CD4-positive, alpha-beta T cell treated with Interleukin-1 beta for 1 hour (primary cell): ENCODE results near the gene NDOR1.

ENCODE experiments used
- DNase-seq, 2 donors: peaks; one replicate each; pipeline ENCODE4 v3.0.0-alpha.2; 2020 to 2022

Gene NDOR1

GRCh38 chr9:137221506-137222111 is 16.1 kb downstream of the NDOR1 start:
- DNase-seq = peak in 1 of 2 donors; percentile 17

- peak in 1 of 2 donors; percentile 8 for DNase-seq
Measured at GRCh38 chr9:137222190-137223077, 16.9 kb downstream of the NDOR1 start, which contains the start of gene RNF208. RNF208 (minus strand) TSS chr9:137222240; CDS start chr9:137221212, 1,028 bp downstream.

GRCh38 chr9:137223078-137223970 is 17.8 kb downstream of the NDOR1 start:
- peak; percentile 99 to 100 for DNase-seq

GRCh38 chr9:137224830-137225694 is 19.6 kb downstream of the NDOR1 start, which contains the start of gene CYSRT1:
CYSRT1 (plus strand) TSS chr9:137225174; CDS start chr9:137225622, 448 bp downstream.
- peak in 1 of 2 donors; percentile 10 for DNase-seq

- DNase-seq = no peak
Measured at GRCh38 chr9:137225699-137226331, 20.3 kb downstream of the NDOR1 start.

DNA sequence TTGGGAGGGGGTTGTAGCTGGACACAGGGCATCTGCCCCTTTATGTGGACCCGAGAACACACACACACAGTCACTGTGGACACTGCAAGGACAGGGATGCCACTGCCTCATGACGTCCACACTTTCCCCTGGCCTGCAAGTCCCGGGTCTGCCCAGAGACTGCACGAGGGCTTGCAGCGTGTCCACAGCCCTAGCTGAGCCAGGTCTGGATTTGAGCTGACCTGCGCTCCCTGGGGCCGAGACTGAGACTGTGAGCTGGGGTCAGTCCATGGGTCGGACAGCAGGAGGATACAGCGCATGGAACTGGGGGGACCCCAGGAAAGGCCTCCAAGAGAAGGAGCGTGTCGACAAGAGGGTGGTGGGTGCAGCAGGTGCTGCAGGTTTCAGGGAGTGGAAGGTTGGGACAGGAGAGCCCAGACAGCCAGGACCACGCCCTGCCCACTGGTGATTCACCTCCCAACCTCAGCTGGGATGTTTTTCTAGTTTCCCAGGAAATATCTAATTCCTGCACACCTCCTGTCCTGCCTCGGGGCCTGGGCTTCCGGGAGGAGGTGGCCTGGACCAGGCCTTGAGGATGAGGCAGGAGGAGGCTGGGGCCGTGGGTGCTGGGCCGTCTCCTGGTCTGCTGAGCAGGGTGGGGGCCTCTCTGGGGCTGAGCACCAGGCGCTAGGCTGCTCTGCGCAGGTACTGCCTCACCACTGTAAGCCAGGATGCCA is 21.0 kb downstream of the NDOR1 start:
- no peak for DNase-seq

DNA sequence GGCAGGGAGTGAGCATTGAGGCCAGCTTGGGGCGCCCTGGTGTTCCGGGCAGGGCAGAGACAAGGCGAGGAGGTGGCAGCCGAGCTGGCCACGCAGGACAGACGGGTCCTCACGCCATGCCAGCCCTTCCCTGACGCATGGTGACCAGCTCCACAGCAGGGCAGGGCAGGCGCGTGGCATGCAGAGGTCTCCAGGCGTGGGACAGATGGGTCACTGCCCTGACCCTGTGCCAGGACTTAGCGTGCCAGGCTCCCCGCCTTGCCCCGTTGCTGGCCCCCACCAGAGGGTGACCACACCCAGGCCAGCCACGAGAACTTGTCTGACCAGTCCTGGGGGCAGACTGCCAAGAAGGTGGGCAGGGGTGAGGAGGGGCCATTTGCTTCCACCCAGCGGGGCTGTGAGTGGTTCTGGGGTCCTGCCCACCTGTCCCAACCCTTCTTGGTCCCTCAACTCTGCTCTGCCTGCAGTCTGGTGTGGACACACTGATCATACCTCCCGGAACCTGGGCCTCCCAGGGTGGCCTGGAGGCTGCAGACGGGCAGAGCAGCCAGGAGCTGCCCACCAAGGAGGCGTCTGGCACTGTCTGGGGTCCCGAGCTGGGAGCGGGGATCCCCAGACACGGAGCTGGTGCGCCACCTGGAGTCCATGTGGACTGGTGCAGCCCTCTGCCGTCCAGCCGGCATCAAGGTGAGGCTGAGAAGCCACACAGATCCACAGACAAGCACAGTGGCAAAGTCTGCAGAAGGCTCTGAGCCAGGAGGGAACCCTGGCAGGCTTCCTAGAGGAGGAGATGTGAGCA is 21.8 kb downstream of the NDOR1 start, which contains the start of gene RNF224:
RNF224 (plus strand) TSS at position 449 of the 799 bp plus-strand sequence. CDS start 834 bp downstream, outside the sequence.
- DNase-seq = peak; percentile 82 to 84

- DNase-seq = no peak
Measured at GRCh38 chr9:137227853-137228505, 22.5 kb downstream of the NDOR1 start.

DNA sequence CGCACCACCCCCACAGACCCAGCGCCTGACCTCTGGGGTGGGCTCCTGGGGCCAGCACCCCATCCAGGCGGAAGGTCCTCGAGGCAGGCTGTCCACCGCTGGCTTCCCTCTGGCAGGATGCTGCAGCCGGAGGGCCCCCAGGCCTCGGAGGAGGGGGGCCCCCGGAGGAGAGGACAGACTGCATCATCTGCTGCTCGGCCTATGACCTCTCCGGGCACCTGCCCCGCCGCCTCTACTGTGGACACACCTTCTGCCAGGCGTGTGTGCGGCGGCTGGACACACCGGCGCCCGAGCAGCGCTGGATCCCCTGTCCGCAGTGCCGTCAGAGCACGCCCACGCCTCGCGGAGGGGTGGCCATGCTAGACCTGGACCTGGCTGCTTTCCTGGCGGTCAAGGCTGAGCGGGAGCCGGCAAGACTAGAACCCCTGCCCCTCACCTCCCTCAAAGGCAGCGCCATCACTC is 23.0 kb downstream of the NDOR1 start:
- DNase-seq = no peak

DNA sequence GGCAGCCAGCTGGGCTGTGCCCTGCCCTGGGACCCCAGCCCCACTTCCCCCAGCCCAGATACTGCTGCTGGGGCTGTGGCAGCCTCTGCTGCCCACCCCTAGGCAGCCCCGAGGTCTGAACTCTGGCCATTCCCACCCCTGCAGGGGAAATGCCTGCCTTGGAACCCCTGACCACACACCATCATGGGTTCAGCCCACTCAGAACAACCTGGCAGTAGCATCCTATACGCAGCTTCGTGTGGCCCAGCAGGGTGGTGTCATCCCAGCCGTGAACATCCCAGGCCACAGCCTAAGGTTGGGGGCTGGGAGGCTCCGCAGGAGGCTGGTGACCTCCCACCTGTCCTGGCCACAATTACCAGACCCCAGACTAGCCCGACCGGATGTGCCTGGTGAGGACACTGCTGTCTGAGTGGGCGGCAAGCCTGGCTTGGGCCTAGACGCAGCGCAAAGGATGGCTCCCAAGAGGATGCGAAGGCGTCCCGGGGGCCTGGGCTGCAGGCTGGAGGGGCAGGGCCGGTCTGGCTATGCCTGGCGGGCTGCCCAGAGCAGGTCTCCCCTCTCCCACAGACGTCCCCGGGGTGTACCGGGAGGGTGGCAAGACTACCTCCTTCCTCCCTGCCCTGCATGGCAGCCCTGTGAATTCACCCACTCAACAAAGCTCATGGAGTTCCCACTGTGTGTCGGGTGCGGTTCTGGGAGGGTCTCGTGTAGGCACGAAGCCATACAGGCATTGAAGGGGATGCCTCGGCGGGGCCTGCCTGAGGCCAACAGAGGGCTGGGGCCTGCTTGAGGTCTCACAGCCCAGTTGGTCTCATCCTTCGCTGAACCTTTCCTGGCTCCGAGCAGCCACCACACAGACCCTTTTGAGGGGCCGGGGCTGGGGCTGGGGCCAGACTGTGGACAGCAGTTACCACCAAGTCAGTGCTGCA is 23.7 kb downstream of the NDOR1 start:
- no peak for DNase-seq

- no peak for DNase-seq
Measured at GRCh38 chr9:137229903-137230704, 24.6 kb downstream of the NDOR1 start.

DNA sequence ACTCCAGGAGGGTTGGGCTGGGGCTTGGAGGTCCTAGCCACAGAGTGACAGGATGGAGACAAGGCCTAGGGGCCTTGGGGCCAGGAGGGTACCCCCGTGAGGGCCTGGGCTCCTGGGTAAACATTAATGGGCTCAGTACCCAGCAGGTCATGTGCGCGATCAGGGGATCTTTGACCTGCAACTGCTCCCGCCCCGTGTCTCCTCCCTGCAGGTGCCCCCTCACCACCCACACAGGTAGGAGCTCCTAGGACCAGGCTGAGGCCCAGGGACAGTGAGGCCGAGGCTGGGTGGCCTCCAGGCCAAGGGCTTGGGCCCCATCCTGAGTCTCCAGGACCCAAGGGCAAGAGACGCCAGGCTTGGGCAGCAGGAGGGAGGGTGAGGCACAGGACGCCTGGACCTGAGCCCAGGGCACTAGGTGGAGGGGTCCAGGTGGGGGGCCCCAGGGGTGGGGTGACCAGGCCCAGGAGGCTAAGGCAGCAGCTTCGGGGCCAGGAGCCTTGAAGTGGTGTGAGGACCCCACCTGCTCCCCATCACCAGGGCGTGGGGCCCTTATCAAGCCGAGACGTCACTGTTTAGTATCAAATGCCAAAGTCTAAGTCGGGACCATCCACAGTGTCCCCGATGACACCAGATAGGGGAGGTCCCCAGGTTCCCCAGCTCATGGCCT is 25.3 kb downstream of the NDOR1 start, which contains the start of gene SLC34A3:
SLC34A3 (plus strand) TSS at position 197 of the 667 bp plus-strand sequence. CDS start 802 bp downstream, outside the sequence.
- DNase-seq = no peak

- DNase-seq = no peak
Measured at GRCh38 chr9:137231372-137232039, 26.0 kb downstream of the NDOR1 start.

GRCh38 chr9:137232101-137232500 is 26.6 kb downstream of the NDOR1 start:
- no peak for DNase-seq

- no peak for DNase-seq
Measured at GRCh38 chr9:137232510-137232909, 27.0 kb downstream of the NDOR1 start.
